ENCODE data around the gene EYS.
A peak's percentile ranks its signal among the peaks of the same experiment; 100 is the strongest.
"Not testable (repeated sequence)": the region's sequence is repeated elsewhere in the genome, so short reads cannot be mapped to it uniquely, and the experiment has no call there.

Gene EYS

DNA sequence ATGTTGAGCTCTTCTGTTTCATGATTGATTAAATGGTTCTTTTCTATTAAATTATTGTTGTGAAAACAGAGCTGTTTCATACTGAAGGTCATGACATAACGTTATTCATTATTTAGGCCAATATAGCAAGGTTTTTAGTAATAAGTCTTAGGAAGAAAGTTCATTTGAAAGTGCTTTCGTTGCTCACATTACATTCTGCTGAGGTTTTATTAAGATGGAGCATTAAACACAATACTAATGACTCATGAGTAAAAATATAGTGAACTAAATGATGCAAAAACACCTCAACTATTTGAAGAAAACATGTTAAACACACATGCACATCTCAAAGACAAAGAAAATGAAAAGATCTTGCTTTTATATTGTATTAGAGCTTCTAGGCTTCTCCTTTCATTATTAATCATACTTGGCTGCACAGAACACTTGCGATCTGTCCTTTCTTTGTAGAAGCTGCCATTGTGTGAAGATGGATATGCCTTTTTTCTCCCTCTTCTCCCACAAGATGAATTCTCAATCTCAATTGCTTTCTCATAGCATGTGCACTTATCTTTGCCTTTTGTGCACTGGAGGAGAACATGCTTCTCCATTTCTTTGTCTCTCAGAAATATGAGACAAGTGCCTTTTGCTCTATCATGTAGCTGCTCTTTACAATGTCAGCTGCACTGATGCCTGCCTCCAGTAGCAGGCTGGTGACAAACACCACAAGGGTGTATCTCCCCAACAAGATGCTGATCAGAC lies 1759.1 kb downstream of the EYS start:
- no peaks in the 10 kb centered on the region for H3K36me3 ChIP-seq (ENCODE audit: insufficient read depth, insufficient read length, low read length)

DNA sequence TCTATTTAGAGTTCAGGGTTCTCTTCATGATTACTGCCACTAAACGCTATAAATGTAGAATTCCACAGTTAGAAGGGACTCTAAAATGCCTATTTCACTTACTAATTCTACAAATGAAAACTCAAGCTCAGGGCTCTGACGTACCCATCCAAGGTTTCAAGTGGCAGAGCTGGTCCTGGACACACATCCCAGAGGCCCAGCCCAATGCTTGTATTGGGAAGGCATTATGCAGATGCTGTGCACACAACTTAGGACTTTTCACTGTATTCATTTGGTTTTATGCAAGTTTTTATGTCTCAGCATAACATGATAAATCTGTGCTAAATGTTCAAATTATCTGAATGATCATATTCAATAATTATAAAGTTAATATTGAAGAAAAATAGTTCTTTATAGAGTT lies 1761.0 kb downstream of the EYS start:
- no peak for DNase-seq (ENCODE audit: low read depth, low spot score)
- Histone ChIP-seq H3K4me1 (ENCODE audit: insufficient read depth, insufficient read length) (no peaks in the 10 kb centered on the region), H3K9ac (ENCODE audit: insufficient read length, low read depth) (no peak overlapping the region), H3K9me3 (ENCODE audit: insufficient read depth, low read length) (peaks cover 12% of the 10 kb centered on the region; the same call in 1 of the 2 replicates), H3K36me3 (ENCODE audit: insufficient read depth, insufficient read length, low read length) (no peaks in the 10 kb centered on the region), H3K4me3 (ENCODE audit: insufficient read length, low read depth) (no peak overlapping the region), H3K27me3 (ENCODE audit: insufficient read depth, insufficient read length) (no peaks in the 10 kb centered on the region)
- TF ChIP-seq YY1 (IDR thresholded peaks at IDR 0.05; ENCODE audit: insufficient read depth, insufficient read length) = no peak
- no peak for TF ChIP-seq ZNF274 (IDR thresholded peaks at IDR 0.05; ENCODE audit: low read depth, low read length)
- TF ChIP-seq SUZ12 (IDR thresholded peaks at IDR 0.05; ENCODE audit: extremely low read depth, insufficient read depth, insufficient read length) = no peak

More for the DNA sequence above, 1759.1 kb downstream of the EYS start:
- DNase-seq (ENCODE audit: low read depth, low spot score) = no peak
- no peaks in the 10 kb centered on the region for H3K27me3 ChIP-seq (ENCODE audit: insufficient read depth, insufficient read length)
- H3K9ac ChIP-seq (ENCODE audit: insufficient read length, low read depth) = no peak overlapping the region
- TF ChIP-seq SUZ12 (IDR thresholded peaks at IDR 0.05; ENCODE audit: extremely low read depth, insufficient read depth, insufficient read length) = no peak
- TF ChIP-seq ZNF274 (IDR thresholded peaks at IDR 0.05; ENCODE audit: low read depth, low read length) = no peak
- TF ChIP-seq YY1 (IDR thresholded peaks at IDR 0.05; ENCODE audit: insufficient read depth, insufficient read length) = no peak
- no peaks in the 10 kb centered on the region for H3K4me1 ChIP-seq (ENCODE audit: insufficient read depth, insufficient read length)
- H3K4me3 ChIP-seq (ENCODE audit: insufficient read length, low read depth) = no peak overlapping the region
- H3K9me3 ChIP-seq (ENCODE audit: insufficient read depth, low read length) = peaks cover 12% of the 10 kb centered on the region; the same call in 1 of the 2 replicates

- DNase-seq (ENCODE audit: low read depth, low spot score) = peak; percentile 48
- H3K4me3 ChIP-seq (ENCODE audit: insufficient read length, low read depth) = no peak overlapping the region
These were observed 1763.2 kb downstream of the EYS start for GRCh38 chr6:63943826-63944225.

DNA sequence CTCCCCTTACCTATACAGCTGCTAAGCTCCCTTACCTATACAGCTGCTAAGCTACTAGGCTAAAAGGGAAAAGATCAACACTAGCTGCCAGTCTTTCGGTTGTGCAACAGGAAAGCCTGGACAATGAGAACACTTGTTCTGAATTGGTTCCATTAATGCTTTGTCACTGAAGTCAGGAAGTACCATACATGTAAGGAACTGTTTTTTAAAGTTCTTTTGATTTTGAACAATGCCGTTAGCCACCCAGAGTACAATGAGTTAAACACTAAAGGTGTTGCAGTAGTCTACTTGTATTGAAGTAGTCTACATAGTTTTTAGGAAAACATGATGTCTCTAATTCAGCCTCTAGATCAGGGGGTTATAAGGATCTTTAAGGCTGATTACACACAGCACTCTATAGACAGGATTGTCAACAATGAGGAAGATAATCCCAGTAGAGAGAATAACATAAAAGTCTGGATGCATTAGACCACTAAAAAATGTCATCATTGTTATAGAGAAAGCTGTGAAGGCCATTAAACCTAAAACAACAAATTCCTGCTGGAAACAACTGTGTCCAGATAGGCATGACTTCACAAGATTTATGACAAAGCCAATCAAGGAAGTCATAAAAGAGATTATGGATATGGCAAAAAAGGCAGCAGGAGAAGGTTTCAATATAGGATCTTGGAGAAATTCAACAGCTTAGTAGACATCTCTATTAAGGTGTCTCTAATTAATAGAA lies 1765.1 kb downstream of the EYS start:
- Histone ChIP-seq H3K4me1 (ENCODE audit: insufficient read depth, insufficient read length) (no peaks in the 10 kb centered on the region), H3K9ac (ENCODE audit: insufficient read length, low read depth) (no peak overlapping the region), H3K4me3 (ENCODE audit: insufficient read length, low read depth) (no peak overlapping the region), H3K27me3 (ENCODE audit: insufficient read depth, insufficient read length) (no peaks in the 10 kb centered on the region), H3K36me3 (ENCODE audit: insufficient read depth, insufficient read length, low read length) (no peaks in the 10 kb centered on the region), H3K9me3 (ENCODE audit: insufficient read depth, low read length) (peaks cover 12% of the 10 kb centered on the region; the same call in 1 of the 2 replicates)
- TF ChIP-seq SUZ12 (IDR thresholded peaks at IDR 0.05; ENCODE audit: extremely low read depth, insufficient read depth, insufficient read length) (no peak), YY1 (IDR thresholded peaks at IDR 0.05; ENCODE audit: insufficient read depth, insufficient read length) (no peak), ZNF274 (IDR thresholded peaks at IDR 0.05; ENCODE audit: low read depth, low read length) (no peak)
- no peak for DNase-seq (ENCODE audit: low read depth, low spot score)

More at GRCh38 chr6:63943826-63944225, 1763.2 kb downstream of the EYS start:
- no peaks in the 10 kb centered on the region for H3K27me3 ChIP-seq (ENCODE audit: insufficient read depth, insufficient read length)
- H3K36me3 ChIP-seq (ENCODE audit: insufficient read depth, insufficient read length, low read length) = no peaks in the 10 kb centered on the region
- peaks cover 12% of the 10 kb centered on the region; the same call in 1 of the 2 replicates for H3K9me3 ChIP-seq (ENCODE audit: insufficient read depth, low read length)
- H3K4me1 ChIP-seq (ENCODE audit: insufficient read depth, insufficient read length) = no peaks in the 10 kb centered on the region
- H3K9ac ChIP-seq (ENCODE audit: insufficient read length, low read depth) = no peak overlapping the region
- TF ChIP-seq ZNF274 (IDR thresholded peaks at IDR 0.05; ENCODE audit: low read depth, low read length) (no peak), SUZ12 (IDR thresholded peaks at IDR 0.05; ENCODE audit: extremely low read depth, insufficient read depth, insufficient read length) (no peak), YY1 (IDR thresholded peaks at IDR 0.05; ENCODE audit: insufficient read depth, insufficient read length) (no peak)

DNA sequence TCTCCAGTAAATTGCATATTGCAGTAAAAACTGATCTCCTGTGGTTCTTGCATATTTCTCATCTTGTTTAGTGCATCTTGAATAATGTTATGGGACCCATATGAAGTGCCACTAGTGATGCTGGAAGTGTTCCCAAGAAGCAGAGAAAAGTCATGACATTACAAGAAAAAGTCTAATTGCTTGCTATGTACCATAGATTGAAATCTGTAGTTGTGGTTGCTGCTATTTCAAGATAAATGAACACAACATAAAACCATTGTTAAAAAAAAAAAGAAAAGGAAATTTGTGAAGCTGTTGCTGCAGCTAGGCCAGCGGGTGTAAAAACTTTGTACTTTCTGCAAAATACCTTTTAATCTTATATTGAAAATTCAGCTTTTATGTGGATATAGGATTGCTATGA lies 1767.0 kb downstream of the EYS start:
- H3K4me1 ChIP-seq (ENCODE audit: insufficient read depth, insufficient read length) = no peaks in the 10 kb centered on the region
- DNase-seq (ENCODE audit: low read depth, low spot score) = no peak
- no peak overlapping the region for H3K9ac ChIP-seq (ENCODE audit: insufficient read length, low read depth)
- TF ChIP-seq ZNF274 (IDR thresholded peaks at IDR 0.05; ENCODE audit: low read depth, low read length) = no peak
- TF ChIP-seq YY1 (IDR thresholded peaks at IDR 0.05; ENCODE audit: insufficient read depth, insufficient read length) = no peak
- no peak for TF ChIP-seq SUZ12 (IDR thresholded peaks at IDR 0.05; ENCODE audit: extremely low read depth, insufficient read depth, insufficient read length)
- H3K27me3 ChIP-seq (ENCODE audit: insufficient read depth, insufficient read length) = no peaks in the 10 kb centered on the region
- 0 out of 2 replicates have a peak, but pooled peaks cover 2% of the 10 kb centered on the region for H3K9me3 ChIP-seq (ENCODE audit: insufficient read depth, low read length)
- no peaks in the 10 kb centered on the region for H3K36me3 ChIP-seq (ENCODE audit: insufficient read depth, insufficient read length, low read length)
- no peak overlapping the region for H3K4me3 ChIP-seq (ENCODE audit: insufficient read length, low read depth)

- no peak for DNase-seq (ENCODE audit: low read depth, low spot score)
- TF ChIP-seq YY1 (IDR thresholded peaks at IDR 0.05; ENCODE audit: insufficient read depth, insufficient read length) (no peak), SUZ12 (IDR thresholded peaks at IDR 0.05; ENCODE audit: extremely low read depth, insufficient read depth, insufficient read length) (no peak), ZNF274 (IDR thresholded peaks at IDR 0.05; ENCODE audit: low read depth, low read length) (no peak)
- no peaks in the 10 kb centered on the region for H3K36me3 ChIP-seq (ENCODE audit: insufficient read depth, insufficient read length, low read length)
- no peaks in the 10 kb centered on the region for H3K9me3 ChIP-seq (ENCODE audit: insufficient read depth, low read length)
- no peak overlapping the region for H3K9ac ChIP-seq (ENCODE audit: insufficient read length, low read depth)
- H3K27me3 ChIP-seq (ENCODE audit: insufficient read depth, insufficient read length) = no peaks in the 10 kb centered on the region
- H3K4me1 ChIP-seq (ENCODE audit: insufficient read depth, insufficient read length) = no peaks in the 10 kb centered on the region
- no peak overlapping the region for H3K4me3 ChIP-seq (ENCODE audit: insufficient read length, low read depth)
These were observed 1770.6 kb downstream of the EYS start for GRCh38 chr6:63936399-63936798.

DNA sequence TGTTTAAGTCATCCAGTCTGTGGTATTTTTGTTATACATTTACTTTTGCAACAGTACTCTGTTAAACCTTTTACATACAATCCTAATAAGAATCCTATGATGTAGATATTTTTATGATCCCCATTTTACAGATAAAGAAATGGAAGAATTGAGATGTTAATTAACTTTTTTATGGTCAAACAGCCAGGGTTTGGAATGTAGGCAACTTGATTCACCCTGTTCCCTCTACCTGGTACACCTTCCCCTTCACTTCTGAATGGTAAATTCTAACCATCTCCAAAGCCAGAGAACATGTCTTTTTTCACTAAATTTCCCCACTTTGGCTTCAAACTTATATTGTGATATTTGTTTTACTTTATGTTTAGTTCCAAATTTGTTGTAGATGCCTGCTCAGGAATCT lies 1771.3 kb downstream of the EYS start:
- no peak for DNase-seq (ENCODE audit: low read depth, low spot score)
- H3K4me3 ChIP-seq (ENCODE audit: insufficient read length, low read depth) = no peak overlapping the region
- no peaks in the 10 kb centered on the region for H3K36me3 ChIP-seq (ENCODE audit: insufficient read depth, insufficient read length, low read length)
- H3K4me1 ChIP-seq (ENCODE audit: insufficient read depth, insufficient read length) = no peaks in the 10 kb centered on the region
- H3K27me3 ChIP-seq (ENCODE audit: insufficient read depth, insufficient read length) = no peaks in the 10 kb centered on the region
- H3K9ac ChIP-seq (ENCODE audit: insufficient read length, low read depth) = no peak overlapping the region
- TF ChIP-seq YY1 (IDR thresholded peaks at IDR 0.05; ENCODE audit: insufficient read depth, insufficient read length) (no peak), SUZ12 (IDR thresholded peaks at IDR 0.05; ENCODE audit: extremely low read depth, insufficient read depth, insufficient read length) (no peak), ZNF274 (IDR thresholded peaks at IDR 0.05; ENCODE audit: low read depth, low read length) (no peak)
- no peaks in the 10 kb centered on the region for H3K9me3 ChIP-seq (ENCODE audit: insufficient read depth, low read length)

DNA sequence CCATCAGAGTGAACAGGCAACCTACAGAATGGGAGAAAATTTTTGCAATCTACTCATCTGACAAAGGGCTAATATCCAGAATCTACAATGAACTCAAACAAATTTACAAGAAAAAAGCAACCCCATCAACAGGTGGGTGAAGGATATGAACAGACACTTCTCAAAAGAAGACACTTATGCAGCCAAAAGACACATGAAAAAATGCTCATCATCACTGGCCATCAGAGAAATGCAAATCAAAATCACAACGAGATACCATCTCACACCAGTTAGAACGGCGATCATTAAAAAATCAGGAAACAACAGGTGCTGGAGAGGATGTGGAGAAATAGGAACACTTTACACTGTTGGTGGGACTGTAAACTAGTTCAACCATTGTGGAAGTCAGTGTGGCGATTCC lies 1773.1 kb downstream of the EYS start:
- not testable (repeated sequence) for H3K4me1 ChIP-seq (ENCODE audit: insufficient read depth, insufficient read length); H3K9me3 ChIP-seq (ENCODE audit: insufficient read depth, low read length); H3K9ac ChIP-seq (ENCODE audit: insufficient read length, low read depth); H3K4me3 ChIP-seq (ENCODE audit: insufficient read length, low read depth); H3K27me3 ChIP-seq (ENCODE audit: insufficient read depth, insufficient read length); DNase-seq (ENCODE audit: low read depth, low spot score); H3K36me3 ChIP-seq (ENCODE audit: insufficient read depth, insufficient read length, low read length)
